Mucosa of descending colon (tissue), 3 donors: ENCODE measurements around the gene CELF6. TPM values are rescaled to one million over a fixed set of nuclear protein-coding genes. Genes with fewer than 3 reads are reported as not detected.
"Not testable (repeated sequence)": the region's sequence is repeated elsewhere in the genome, so short reads cannot be mapped to it uniquely, and the experiment has no call there.

ENCODE experiments used
- ATAC-seq: fragments of 200-7000 bp; cut with Tn5 transposase; one replicate; pipeline ENCODE4 v1.9.1; 2020; ENCODE audit warnings: mild to moderate bottlenecking, moderate library complexity
- DNase-seq, 3 donors: peaks; one replicate each; pipeline ENCODE4 v3.0.0-alpha.2; 2020
- H3K36me3 ChIP-seq: fragments of 200-600 bp; one replicate; pipeline ENCODE4 v1.8.0; 2021; ENCODE audit warnings: low read depth, mild to moderate bottlenecking
- H3K4me1 ChIP-seq: fragments of 200-600 bp; one replicate; pipeline ENCODE4 v1.8.0; 2021; ENCODE audit warnings: low read depth, mild to moderate bottlenecking
- H3K4me3 ChIP-seq: fragments of 200-600 bp; one replicate; pipeline ENCODE4 v1.8.0; 2021; ENCODE audit warnings: mild to moderate bottlenecking
- H3K9me3 ChIP-seq: fragments of 200-600 bp; one replicate; pipeline ENCODE4 v1.8.0; 2021; ENCODE audit warnings: mild to moderate bottlenecking
- intact Hi-C, 2 donors: fragments of 100-400 bp; cut with DNase I in 1 of 2; cut with micrococcal nuclease in 1 of 2; formaldehyde crosslinking; loops; one replicate each; pipeline versions ENCODE4 v1.11.0 to v1.11.1; 2022; cut with DNase I, micrococcal nuclease
- total RNA-seq, 3 donors: library from RNA; stranded (reverse); fragmentation: NEBNext Ultra II Directional in 2 of 3; extraction: Animal tissue kit (Norgen Biotek cat#: 25700) in 2 of 3; gene quantifications; one replicate each; pipeline versions ENCODE4 v1.2.1 to v1.2.4, GENCODE V29; 2021 to 2023
- TF ChIP-seq, protein P1 (sequence below): fragments of 200-600 bp; IDR thresholded peaks from one replicate; pipeline ENCODE4 v1.8.0; 2022; ENCODE audit warnings: antibody characterized with exemption, mild to moderate bottlenecking
- donor health status: DM: no; HTN: no; CAD: no; lungs with moderate emphysema.
- donor health status: DM: no; HTN: no; CAD: no.
- donor health status: DM: no; HTN: yes; CAD: no.

Gene CELF6
- total RNA-seq, 3 donors from 2014 or later, result 0.67 to 3.8 (median 3.0) TPM

DNA sequence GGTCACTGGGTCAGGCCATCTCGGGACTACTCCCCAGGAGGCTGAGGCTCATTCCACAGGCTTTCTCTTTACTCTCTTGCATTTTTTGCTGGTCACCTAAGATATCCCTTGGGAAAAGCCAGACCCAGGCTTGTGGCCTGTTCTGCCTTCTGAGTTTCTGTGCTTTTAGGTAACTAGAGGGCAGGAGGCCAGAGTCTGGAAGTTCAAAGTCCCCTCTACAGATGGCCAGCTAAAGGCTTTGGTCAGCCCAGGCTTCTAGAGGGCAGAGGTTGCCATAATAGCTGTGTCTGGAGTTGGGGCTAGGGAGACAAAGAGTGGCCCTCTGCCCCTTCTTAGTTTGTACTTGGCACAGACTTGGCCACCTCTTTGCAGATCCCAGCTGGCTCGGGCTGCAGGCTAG is 39.2 kb downstream of the CELF6 start:
- ATAC-seq (no peak), DNase-seq (no peak)
- Histone ChIP-seq H3K4me1 (no peaks in the 10 kb centered on the region), H3K36me3 (no peaks in the 10 kb centered on the region), H3K4me3 (no peak overlapping the region), H3K9me3 (no peaks in the 10 kb centered on the region)
- TF ChIP-seq, protein P1, sequence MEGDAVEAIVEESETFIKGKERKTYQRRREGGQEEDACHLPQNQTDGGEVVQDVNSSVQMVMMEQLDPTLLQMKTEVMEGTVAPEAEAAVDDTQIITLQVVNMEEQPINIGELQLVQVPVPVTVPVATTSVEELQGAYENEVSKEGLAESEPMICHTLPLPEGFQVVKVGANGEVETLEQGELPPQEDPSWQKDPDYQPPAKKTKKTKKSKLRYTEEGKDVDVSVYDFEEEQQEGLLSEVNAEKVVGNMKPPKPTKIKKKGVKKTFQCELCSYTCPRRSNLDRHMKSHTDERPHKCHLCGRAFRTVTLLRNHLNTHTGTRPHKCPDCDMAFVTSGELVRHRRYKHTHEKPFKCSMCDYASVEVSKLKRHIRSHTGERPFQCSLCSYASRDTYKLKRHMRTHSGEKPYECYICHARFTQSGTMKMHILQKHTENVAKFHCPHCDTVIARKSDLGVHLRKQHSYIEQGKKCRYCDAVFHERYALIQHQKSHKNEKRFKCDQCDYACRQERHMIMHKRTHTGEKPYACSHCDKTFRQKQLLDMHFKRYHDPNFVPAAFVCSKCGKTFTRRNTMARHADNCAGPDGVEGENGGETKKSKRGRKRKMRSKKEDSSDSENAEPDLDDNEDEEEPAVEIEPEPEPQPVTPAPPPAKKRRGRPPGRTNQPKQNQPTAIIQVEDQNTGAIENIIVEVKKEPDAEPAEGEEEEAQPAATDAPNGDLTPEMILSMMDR, result no peak
- intact Hi-C loops, result no loop called here

- no peak for DNase-seq
- H3K36me3 ChIP-seq, result no peaks in the 10 kb centered on the region
- ATAC-seq, result no peak
Measured at GRCh38 chr15:72278737-72279136, 41.2 kb downstream of the CELF6 start.

DNA sequence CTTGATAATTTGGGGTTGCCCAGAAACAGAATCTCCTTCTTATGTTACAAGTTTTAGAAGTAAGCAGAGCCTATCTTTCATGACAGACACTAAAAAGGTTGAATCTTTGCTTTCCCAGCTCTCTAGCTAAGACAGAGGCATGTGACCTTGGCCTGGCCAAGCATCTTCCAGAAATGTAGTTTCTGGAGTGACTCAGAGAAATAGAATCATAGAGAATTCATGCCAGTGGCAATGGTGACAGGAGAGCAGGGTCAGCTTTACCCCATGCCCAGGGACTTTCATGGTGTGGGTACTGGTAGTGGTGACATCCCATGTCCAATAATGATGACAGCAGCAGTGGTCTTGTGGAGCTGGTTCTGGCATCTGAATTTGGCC is 43.6 kb downstream of the CELF6 start:
- DNase-seq (no peak), ATAC-seq (no peak)
- intact Hi-C loops, result loop anchor here in 1 of 2 donors (5.0 kb wide), 1 partner anchor 74 kb away; no protein-coding TSS in a partner anchor
- Histone ChIP-seq H3K9me3 (no peaks in the 10 kb centered on the region), H3K4me3 (no peak overlapping the region), H3K4me1 (peaks cover 5% of the 10 kb centered on the region), H3K36me3 (no peaks in the 10 kb centered on the region)
- TF ChIP-seq, protein P1, result no peak

More at GRCh38 chr15:72278737-72279136, 41.2 kb downstream of the CELF6 start:
- intact Hi-C loops, result loop anchor here in 1 of 2 donors (5.0 kb wide), 1 partner anchor 76 kb away; no protein-coding TSS in a partner anchor
- no peak overlapping the region for H3K4me3 ChIP-seq
- H3K4me1 ChIP-seq, result no peaks in the 10 kb centered on the region
- TF ChIP-seq, protein P1, result no peak
- no peaks in the 10 kb centered on the region for H3K9me3 ChIP-seq

DNA sequence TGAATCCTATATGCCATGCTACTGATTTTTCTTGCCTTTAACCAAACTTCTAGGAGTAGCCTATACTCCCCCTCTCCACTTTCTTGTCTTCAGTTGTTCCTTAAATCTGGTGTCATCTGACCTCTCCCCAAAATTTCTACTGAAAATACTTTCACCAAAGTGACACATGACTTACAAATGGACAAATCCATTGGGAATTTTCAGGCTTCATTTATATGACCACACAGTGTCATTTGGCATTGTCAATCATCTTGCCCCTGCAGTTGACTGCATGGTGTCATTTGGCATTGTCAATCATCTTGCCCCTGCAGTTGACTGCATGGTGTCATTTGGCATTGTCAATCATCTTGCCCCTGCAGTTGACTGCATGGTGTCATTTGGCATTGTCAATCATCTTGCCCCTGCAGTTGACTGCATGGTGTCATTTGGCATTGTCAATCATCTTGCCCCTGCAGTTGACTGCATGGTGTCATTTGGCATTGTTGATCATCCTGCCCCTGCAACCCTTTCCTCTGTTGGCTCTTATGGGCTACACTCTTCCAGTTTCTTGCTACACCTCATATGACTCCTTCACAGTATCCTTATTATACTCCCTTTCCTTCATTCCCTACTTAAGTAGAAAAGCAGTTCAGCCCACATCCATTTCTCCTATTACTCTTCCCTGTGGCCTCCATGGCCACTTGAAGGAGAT is 44.2 kb downstream of the CELF6 start:
- not testable (repeated sequence) for ATAC-seq, H3K36me3 ChIP-seq, H3K4me1 ChIP-seq, H3K9me3 ChIP-seq, DNase-seq, H3K4me3 ChIP-seq
- intact Hi-C loops, result loop anchor here in 1 of 2 donors (5.0 kb wide), 1 partner anchor 73 kb away; no protein-coding TSS in a partner anchor

DNA sequence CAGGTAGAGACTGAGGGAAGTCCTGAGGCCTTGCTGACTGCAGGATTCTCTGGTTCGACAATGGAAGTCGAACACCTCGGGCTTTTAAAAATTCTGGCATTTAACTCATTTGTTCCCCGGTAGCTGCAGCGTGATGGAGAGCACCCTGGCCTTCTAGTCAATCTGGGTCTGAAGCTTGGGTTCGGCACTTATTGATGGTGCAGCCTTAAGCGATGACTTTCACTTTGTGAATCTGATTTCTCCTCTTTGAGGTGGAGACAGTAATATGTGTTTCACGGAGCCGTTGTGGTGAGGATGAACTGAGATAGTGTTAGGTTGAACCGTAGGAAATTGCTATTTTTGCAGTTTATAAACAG is 47.0 kb downstream of the CELF6 start:
- no peaks in the 10 kb centered on the region for H3K9me3 ChIP-seq
- DNase-seq, result no peak
- H3K4me1 ChIP-seq, result peaks cover 9% of the 10 kb centered on the region
- H3K36me3 ChIP-seq, result no peaks in the 10 kb centered on the region
- TF ChIP-seq, protein P1, result no peak
- peak overlapping the region; percentile 60 for H3K4me3 ChIP-seq
- ATAC-seq, result no peak
- intact Hi-C loops, result no loop called here

DNA sequence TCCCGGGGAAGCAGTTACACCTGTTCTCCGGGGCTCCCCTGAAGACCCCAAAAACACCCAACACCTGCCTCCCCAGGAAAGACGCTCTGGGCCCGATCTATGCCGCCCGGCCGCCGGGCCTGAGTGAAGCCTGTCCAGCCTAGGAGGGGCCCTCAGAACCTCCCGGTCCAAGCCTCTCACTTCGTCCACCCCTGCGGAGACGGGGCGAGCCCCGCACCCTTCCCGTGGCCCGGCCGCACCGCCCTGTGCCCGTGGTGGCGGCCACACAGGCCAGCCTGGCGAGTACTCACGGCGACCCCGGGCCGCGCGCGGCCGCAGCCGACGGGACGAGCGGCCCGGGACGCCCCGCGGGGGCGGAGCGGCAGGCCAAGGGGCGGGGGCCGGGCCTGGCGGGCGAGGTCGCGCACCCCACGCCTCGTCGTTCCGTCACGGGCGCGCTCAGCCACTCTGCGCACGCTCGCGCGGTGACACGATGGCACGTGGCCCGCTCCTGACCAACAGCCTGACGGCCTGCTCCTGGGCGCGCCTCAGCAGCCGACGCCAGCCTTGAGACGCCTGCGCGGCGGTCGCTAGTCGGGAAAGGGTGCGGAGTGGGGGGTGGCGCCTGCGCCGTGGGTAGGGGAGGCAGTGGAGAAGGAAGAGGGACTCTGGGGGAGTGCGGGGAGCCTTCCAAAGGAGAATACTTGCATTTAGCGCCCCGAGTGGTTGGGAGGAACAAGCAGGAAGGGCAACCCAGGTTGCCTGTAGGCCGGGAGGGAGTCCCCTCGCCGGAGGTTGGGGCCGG is 47.6 kb downstream of the CELF6 start, which contains the start of gene PARP6:
PARP6 (minus strand) TSS at position 342 of the 784 bp plus-strand sequence. CDS start 5,077 bp downstream, outside the sequence.
- Histone ChIP-seq H3K4me3 (peak within 1 kb of the TSS; percentile 60), H3K36me3 (no peaks in the 10 kb centered on the region), H3K4me1 (peaks cover 9% of the 10 kb centered on the region), H3K9me3 (no peaks in the 10 kb centered on the region)
- peak; percentile 98 for ATAC-seq
- intact Hi-C loops, result no loop called here
- DNase-seq, result peak; percentile 94 to 99 (median 98)
- TF ChIP-seq, protein P1, result peak; percentile 37
